Measurements from ENCODE around the gene PRKAR1B.
"Not testable (repeated sequence)": the region's sequence is repeated elsewhere in the genome, so short reads cannot be mapped to it uniquely, and the experiment has no call there.

The PRKAR1B gene

GRCh38 chr7:641966-642365, 85.1 kb downstream of the PRKAR1B start:
- Mint-ChIP-seq H3K4me3 (no peak overlapping the region), H3K9me3 (peaks cover 14% of the 10 kb centered on the region), H3K27me3 (peaks cover 2% of the 10 kb centered on the region), H3K27ac (no peak overlapping the region), H3K36me3 (ENCODE audit: low read depth) (no peaks in the 10 kb centered on the region), H3K4me1 (ENCODE audit: low read depth) (no peaks in the 10 kb centered on the region)
- intact Hi-C loops (cut with micrococcal nuclease): no loop called here

GRCh38 chr7:641269-641671, 85.8 kb downstream of the PRKAR1B start:
- Mint-ChIP-seq H3K36me3 (ENCODE audit: low read depth) (peaks cover 4% of the 10 kb centered on the region), H3K27ac (no peak overlapping the region), H3K4me1 (ENCODE audit: low read depth) (peaks cover 3% of the 10 kb centered on the region), H3K27me3 (peaks cover 2% of the 10 kb centered on the region), H3K4me3 (no peak overlapping the region), H3K9me3 (peaks cover 19% of the 10 kb centered on the region)
- intact Hi-C loops (cut with micrococcal nuclease): no loop called here

GRCh38 chr7:638256-639011, 88.6 kb downstream of the PRKAR1B start:
- H3K27ac Mint-ChIP-seq: no peak overlapping the region
- peaks cover 5% of the 10 kb centered on the region for H3K4me1 Mint-ChIP-seq (ENCODE audit: low read depth)
- H3K9me3 Mint-ChIP-seq: peaks cover 13% of the 10 kb centered on the region
- intact Hi-C loops (cut with micrococcal nuclease): loop anchor here (5.0 kb wide), 1 partner anchor 316 kb away; no protein-coding TSS in a partner anchor
- peaks cover 2% of the 10 kb centered on the region for H3K27me3 Mint-ChIP-seq
- H3K4me3 Mint-ChIP-seq: no peak overlapping the region
- peaks cover 6% of the 10 kb centered on the region for H3K36me3 Mint-ChIP-seq (ENCODE audit: low read depth)

- peaks cover 2% of the 10 kb centered on the region for H3K27me3 Mint-ChIP-seq
- peaks cover 5% of the 10 kb centered on the region for H3K4me1 Mint-ChIP-seq (ENCODE audit: low read depth)
- peaks cover 8% of the 10 kb centered on the region for H3K9me3 Mint-ChIP-seq
- intact Hi-C loops (cut with micrococcal nuclease): loop anchor here (5.0 kb wide), 1 partner anchor 316 kb away; no protein-coding TSS in a partner anchor
- H3K27ac Mint-ChIP-seq: no peak overlapping the region
- H3K4me3 Mint-ChIP-seq: no peak overlapping the region
- peaks cover 6% of the 10 kb centered on the region for H3K36me3 Mint-ChIP-seq (ENCODE audit: low read depth)
These were observed 89.3 kb downstream of the PRKAR1B start for GRCh38 chr7:637826-638225.

- Mint-ChIP-seq H3K36me3 (ENCODE audit: low read depth) (peaks cover 6% of the 10 kb centered on the region), H3K27ac (peak overlapping the region; percentile 70), H3K4me1 (ENCODE audit: low read depth) (peaks cover 5% of the 10 kb centered on the region), H3K4me3 (no peak overlapping the region), H3K27me3 (no peaks in the 10 kb centered on the region), H3K9me3 (peaks cover 8% of the 10 kb centered on the region)
- intact Hi-C loops (cut with micrococcal nuclease): loop anchor here (5.0 kb wide), 1 partner anchor 314 kb away; no protein-coding TSS in a partner anchor
These were observed 90.7 kb downstream of the PRKAR1B start for GRCh38 chr7:636396-636795.

GRCh38 chr7:635687-636382, 91.2 kb downstream of the PRKAR1B start:
- H3K4me1 Mint-ChIP-seq (ENCODE audit: low read depth); H3K36me3 Mint-ChIP-seq (ENCODE audit: low read depth); H3K27me3 Mint-ChIP-seq; H3K4me3 Mint-ChIP-seq; H3K9me3 Mint-ChIP-seq: not testable (repeated sequence)
- H3K27ac Mint-ChIP-seq: peak overlapping the region; percentile 70
- intact Hi-C loops (cut with micrococcal nuclease): loop anchor here (5.0 kb wide), 1 partner anchor 314 kb away; no protein-coding TSS in a partner anchor

- H3K27ac Mint-ChIP-seq: no peak overlapping the region
- H3K27me3 Mint-ChIP-seq: no peaks in the 10 kb centered on the region
- intact Hi-C loops (cut with micrococcal nuclease): loop anchor here (5.0 kb wide), 1 partner anchor 313 kb away; no protein-coding TSS in a partner anchor
- peaks cover 8% of the 10 kb centered on the region for H3K9me3 Mint-ChIP-seq
- H3K4me3 Mint-ChIP-seq: no peak overlapping the region
- H3K36me3 Mint-ChIP-seq (ENCODE audit: low read depth): peaks cover 6% of the 10 kb centered on the region
- peaks cover 5% of the 10 kb centered on the region for H3K4me1 Mint-ChIP-seq (ENCODE audit: low read depth)
These were observed 91.9 kb downstream of the PRKAR1B start for GRCh38 chr7:635227-635626.

GRCh38 chr7:633381-634018, 93.6 kb downstream of the PRKAR1B start:
- intact Hi-C loops (cut with micrococcal nuclease): no loop called here
- peaks cover 5% of the 10 kb centered on the region for H3K4me1 Mint-ChIP-seq (ENCODE audit: low read depth)
- H3K27ac Mint-ChIP-seq: no peak overlapping the region
- H3K36me3 Mint-ChIP-seq (ENCODE audit: low read depth): peaks cover 6% of the 10 kb centered on the region
- no peak overlapping the region for H3K4me3 Mint-ChIP-seq
- H3K9me3 Mint-ChIP-seq: peaks cover 8% of the 10 kb centered on the region
- H3K27me3 Mint-ChIP-seq: no peaks in the 10 kb centered on the region

- H3K27ac Mint-ChIP-seq: no peak overlapping the region
- no peak overlapping the region for H3K4me3 Mint-ChIP-seq
- H3K27me3 Mint-ChIP-seq: no peaks in the 10 kb centered on the region
- H3K9me3 Mint-ChIP-seq: peaks cover 8% of the 10 kb centered on the region
- peaks cover 5% of the 10 kb centered on the region for H3K4me1 Mint-ChIP-seq (ENCODE audit: low read depth)
- intact Hi-C loops (cut with micrococcal nuclease): no loop called here
- H3K36me3 Mint-ChIP-seq (ENCODE audit: low read depth): peaks cover 6% of the 10 kb centered on the region
These were observed 94.3 kb downstream of the PRKAR1B start for GRCh38 chr7:632831-633210.

GRCh38 chr7:631964-632830, 94.9 kb downstream of the PRKAR1B start:
- intact Hi-C loops (cut with micrococcal nuclease): no loop called here
- H3K36me3 Mint-ChIP-seq (ENCODE audit: low read depth): peaks cover 6% of the 10 kb centered on the region
- no peak overlapping the region for H3K4me3 Mint-ChIP-seq
- H3K9me3 Mint-ChIP-seq: peaks cover 8% of the 10 kb centered on the region
- no peaks in the 10 kb centered on the region for H3K27me3 Mint-ChIP-seq
- H3K27ac Mint-ChIP-seq: no peak overlapping the region
- peaks cover 5% of the 10 kb centered on the region for H3K4me1 Mint-ChIP-seq (ENCODE audit: low read depth)

GRCh38 chr7:631291-631711, 95.8 kb downstream of the PRKAR1B start:
- Mint-ChIP-seq H3K36me3 (ENCODE audit: low read depth) (peaks cover 3% of the 10 kb centered on the region), H3K27me3 (no peaks in the 10 kb centered on the region), H3K4me1 (ENCODE audit: low read depth) (peaks cover 2% of the 10 kb centered on the region), H3K4me3 (no peak overlapping the region), H3K27ac (no peak overlapping the region), H3K9me3 (peaks cover 4% of the 10 kb centered on the region)
- intact Hi-C loops (cut with micrococcal nuclease): no loop called here

GRCh38 chr7:630539-630938, 96.5 kb downstream of the PRKAR1B start:
- intact Hi-C loops (cut with micrococcal nuclease): no loop called here
- Mint-ChIP-seq H3K4me3 (no peak overlapping the region), H3K9me3 (peaks cover 3% of the 10 kb centered on the region), H3K27me3 (no peaks in the 10 kb centered on the region), H3K4me1 (ENCODE audit: low read depth) (no peaks in the 10 kb centered on the region), H3K27ac (no peak overlapping the region), H3K36me3 (ENCODE audit: low read depth) (no peaks in the 10 kb centered on the region)

- Mint-ChIP-seq H3K4me3 (no peak overlapping the region), H3K36me3 (ENCODE audit: low read depth) (no peaks in the 10 kb centered on the region), H3K9me3 (peaks cover 7% of the 10 kb centered on the region), H3K4me1 (ENCODE audit: low read depth) (no peaks in the 10 kb centered on the region), H3K27me3 (no peaks in the 10 kb centered on the region), H3K27ac (no peak overlapping the region)
- intact Hi-C loops (cut with micrococcal nuclease): no loop called here
These were observed 97.0 kb downstream of the PRKAR1B start for GRCh38 chr7:630111-630511.

All from dendritic cell treated with granulocyte-macrophage colony-stimulating factor and Interleukin-4, amounts not matched to agents 40 ng/mL and 50 ng/mL, for 4 days (primary cell).